Adrenal gland (tissue), 5 donors: ENCODE data around the gene CNTN5.

Experiments used
- CTCF ChIP-seq, 6 experiments: fragments of 450-650 bp in 4 of 6; fragments of 200-600 bp in 2 of 6; sonication (generic) in 1 of 6; IDR thresholded peaks; 1 replicate in 5 of 6; 2 replicates in 1 of 6; pipeline versions ENCODE4 v1.5.1 to v1.8.0; 2016 to 2021; ENCODE audit warnings: antibody characterized with exemption in 6 of 6, mild to moderate bottlenecking in 2 of 6, moderate library complexity in 1 of 6
- POLR2A ChIP-seq, 2 donors: fragments of 450-650 bp; IDR thresholded peaks; one replicate each; pipeline ENCODE4 v1.6.1; 2017; ENCODE audit warnings: antibody characterized with exemption in 2 of 2, mild to moderate bottlenecking in 2 of 2, moderate library complexity in 1 of 2
- donor health status: DM: no; HTN: no; CAD: no.

DNA sequence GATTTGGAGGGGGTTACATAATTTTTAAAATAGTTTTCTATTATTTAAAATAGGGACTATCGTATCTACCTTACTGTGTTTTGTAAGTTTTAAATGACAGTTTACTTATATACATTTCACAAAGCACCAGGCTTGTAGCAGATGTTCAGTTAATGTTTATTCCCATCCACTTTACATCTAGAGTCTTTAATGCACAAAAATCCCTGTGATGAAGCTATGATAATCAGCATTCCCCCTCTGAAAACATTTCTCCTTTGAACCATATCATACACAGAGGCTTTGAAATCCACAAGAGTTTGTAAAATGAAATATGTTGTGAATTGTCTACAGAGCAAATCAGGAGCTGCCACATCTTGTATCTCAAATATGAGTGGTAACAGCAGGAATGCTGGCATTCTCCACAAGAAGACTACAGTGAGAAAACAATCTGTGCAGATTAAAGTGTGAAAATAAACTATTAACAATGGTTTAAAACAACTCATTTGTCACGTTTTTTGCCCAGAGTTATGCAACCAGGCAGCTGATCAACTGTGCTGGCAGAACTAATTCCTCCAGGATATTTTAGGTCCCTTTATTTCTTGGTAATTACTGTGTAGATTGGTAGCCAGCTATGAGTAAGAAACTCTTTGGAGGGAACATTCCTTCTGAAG is 967.2 kb downstream of the CNTN5 start:
- TF ChIP-seq CTCF (IDR thresholded peaks at IDR 0.05) (no peak), POLR2A (IDR thresholded peaks at IDR 0.05) (no peak)
